Body of pancreas (tissue), 4 donors: Measurements from ENCODE around the gene LAP3.

ENCODE experiments used
- CTCF ChIP-seq, 7 experiments: fragments of 450-650 bp in 4 of 7; fragments of 200-600 bp in 3 of 7; sonication (generic) in 3 of 7; IDR thresholded peaks; one replicate each; pipeline ENCODE4 v1.5.1; 2016 to 2019; ENCODE audit warnings: antibody characterized with exemption in 7 of 7
- POLR2A ChIP-seq, 3 donors: fragments of 450-650 bp; IDR thresholded peaks; one replicate each; pipeline ENCODE4 v1.6.1; 2016; ENCODE audit warnings: antibody characterized with exemption in 3 of 3, mild to moderate bottlenecking in 2 of 3

GRCh38 chr4:17554568-17554967 is 22.4 kb upstream of the LAP3 start:
- TF ChIP-seq CTCF (IDR thresholded peaks at IDR 0.05) (no peak), POLR2A (IDR thresholded peaks at IDR 0.05) (no peak)
